AG08396 (cell line): ENCODE results near the gene KNDC1.
"Not testable (repeated sequence)": the region's sequence is repeated elsewhere in the genome, so short reads cannot be mapped to it uniquely, and the experiment has no call there.

Experiments used
- DNase-seq: peaks from one replicate; pipeline ENCODE4 v3.0.0; 2012; ENCODE audit warnings: low spot score, mixed read lengths

KNDC1 gene

DNA sequence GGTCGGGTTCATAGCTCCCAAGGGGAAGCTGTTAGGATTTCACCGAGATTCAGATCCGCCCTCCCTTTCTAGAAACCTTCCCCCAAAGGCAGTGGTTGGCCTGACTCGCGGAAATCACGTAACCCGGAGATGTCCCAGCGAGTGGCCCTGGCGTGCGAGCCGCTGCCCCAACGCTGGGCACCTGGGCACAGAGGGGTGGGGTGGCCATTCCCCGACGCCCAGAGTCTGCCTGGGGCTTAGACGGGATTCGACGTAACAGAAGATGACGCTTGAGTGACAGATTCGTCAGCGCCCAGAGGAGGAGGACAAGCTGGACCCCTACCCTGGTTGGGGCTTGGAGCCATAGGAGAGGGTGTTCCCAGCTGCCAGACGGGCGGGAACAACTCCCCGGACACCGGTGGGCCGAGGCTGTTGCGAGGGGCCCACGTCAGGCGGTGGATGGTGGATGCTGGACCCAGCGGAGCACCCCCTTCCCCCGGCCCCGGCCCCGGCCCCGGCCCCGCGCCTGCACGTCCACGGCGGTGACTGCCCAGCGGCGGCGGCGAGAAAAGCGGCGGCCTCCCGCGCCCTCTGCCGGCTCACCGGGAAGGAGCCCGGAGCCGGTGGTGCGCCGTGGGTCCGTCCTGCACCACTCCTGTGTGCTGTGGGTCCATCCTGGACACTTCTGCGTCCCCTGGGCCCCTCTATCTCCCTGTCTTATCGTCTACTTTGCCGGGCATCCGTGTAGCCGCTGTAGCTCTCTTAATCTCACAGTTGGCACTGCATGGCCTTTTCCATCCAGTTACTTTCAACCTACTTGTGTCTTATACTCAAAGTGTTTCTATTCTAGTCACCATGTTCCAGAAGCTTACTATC is 35.4 kb upstream of the KNDC1 start:
- peak; percentile 76 for DNase-seq

DNA sequence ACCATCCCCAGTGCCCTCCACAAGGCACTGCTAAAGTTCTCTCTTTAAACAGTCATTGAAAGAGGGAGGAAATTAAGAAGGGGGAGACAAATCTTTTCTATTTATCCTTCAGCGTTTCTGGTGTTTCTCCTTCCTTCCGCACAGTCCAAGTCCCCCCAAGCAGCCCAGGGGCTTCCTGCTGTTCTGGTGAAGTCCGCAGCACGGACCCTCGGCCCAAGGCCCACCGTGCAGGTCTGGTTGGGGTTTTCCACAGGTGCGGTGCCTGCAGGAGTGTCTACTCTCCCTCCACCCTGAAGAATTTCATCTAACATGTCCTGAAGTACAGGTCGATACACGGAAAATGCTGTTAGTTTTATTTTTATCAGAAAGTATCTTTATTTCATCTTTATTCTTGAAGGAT is 34.1 kb upstream of the KNDC1 start:
- DNase-seq, result no peak

DNA sequence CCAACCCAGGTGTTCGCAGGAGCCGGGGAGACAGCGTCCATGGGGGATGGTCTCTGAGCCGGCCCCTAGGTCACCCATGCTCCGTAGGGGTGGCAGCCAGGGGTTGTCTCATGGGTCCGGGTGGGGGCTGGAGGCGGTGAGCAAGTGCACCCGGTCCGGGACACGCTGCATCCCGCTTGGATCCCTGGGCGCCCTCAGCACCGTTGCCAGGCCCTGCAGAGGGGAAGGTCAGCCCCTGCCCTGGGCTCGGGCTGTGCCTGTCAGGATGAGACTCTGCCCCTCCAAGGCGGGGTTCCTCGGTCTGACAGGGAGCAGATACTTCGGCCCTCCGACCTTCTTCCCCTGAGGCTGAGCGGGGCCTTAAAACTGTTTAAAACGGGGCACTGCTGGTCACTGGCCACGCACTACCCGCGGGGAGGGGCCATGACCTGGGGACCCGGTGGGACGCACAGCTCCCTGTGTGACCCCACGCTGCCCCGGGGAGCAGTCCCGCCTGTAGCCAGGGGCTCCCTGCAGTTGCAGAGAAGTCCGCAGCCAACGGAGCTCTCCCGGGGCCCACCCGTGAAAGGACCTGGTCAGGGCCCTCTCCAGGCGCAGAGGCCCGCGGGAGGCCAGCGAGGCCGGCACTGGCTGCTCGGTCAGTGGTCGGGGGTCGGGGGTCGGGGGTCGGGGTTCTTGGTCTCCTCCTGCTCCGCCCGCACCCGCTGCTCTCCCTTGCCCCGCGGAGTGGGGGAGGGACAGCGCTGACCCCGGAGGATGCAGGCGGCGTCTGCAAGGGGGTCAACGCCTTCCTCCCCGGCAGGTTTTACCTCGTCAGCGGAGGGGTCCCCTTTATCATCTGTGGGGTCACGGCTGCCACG is 33.4 kb upstream of the KNDC1 start:
- no peak for DNase-seq

DNA sequence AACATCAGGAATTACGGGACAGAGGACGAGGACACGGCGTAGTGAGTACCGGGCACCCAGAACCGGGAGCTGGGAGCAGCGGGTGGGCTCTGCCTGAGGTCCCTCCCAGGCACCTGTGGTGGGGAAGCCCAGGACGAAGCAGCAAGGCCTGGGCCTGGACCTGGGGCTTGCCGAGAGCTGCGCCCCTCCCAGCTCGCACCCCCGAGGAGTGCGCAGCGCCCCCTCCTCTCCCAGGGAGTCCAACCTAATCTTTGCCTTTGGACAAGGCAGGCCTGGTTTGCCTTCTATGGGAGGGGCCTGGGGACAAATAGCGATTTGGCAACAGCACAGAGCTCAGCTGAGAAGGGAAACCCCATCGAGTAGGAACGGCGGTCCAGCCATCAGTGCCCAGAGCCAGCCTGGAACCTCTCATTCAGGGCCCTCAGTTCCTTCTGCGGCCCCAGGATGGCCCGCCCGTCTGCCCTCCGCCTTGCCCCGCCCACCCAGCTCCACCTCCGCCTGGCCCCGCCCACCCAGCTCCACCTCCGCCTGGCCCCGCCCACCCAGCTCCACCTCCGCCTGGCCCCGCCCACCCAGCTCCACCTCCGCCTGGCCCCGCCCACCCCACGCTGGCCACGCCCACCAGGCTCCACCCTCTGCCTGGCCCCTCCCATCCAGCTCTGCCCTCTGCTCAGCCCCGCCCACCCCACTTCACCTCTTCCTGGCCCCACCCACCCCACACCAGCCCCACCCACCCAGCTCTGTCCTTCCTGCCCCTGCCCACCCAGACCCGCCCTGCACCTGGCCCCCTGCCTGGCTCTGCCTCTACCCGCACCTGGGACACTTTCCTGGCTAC is 32.5 kb upstream of the KNDC1 start:
- peak; percentile 70 for DNase-seq

DNA sequence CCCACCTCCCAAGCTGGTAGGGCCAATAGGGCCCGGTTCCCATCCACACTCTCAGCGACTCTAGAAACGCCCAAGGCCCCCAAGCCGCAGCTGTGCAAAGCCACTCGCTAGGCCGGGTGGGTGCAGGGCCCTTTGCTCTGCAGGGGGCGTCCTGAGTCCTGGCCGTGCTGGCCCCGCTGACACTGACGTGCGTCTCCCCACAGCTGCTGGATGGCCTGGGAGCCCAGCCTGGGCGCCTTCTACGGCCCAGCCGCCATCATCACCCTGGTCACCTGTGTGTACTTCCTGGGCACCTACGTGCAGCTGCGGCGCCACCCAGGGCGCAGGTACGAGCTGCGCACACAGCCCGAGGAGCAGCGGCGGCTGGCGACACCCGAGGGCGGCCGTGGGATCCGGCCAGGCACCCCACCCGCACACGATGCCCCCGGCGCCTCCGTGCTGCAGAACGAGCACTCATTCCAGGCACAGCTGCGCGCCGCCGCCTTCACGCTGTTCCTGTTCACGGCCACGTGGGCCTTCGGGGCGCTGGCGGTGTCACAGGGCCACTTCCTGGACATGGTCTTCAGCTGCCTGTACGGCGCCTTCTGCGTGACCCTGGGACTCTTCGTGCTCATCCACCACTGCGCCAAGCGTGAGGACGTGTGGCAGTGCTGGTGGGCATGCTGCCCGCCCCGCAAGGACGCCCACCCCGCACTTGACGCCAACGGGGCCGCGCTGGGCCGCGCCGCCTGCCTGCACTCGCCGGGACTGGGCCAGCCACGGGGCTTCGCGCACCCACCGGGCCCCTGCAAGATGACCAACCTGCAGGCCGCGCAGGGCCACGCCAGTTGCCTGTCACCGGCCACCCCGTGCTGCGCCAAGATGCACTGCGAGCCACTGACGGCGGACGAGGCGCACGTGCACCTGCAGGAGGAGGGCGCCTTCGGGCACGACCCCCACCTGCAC is 31.6 kb upstream of the KNDC1 start:
- DNase-seq, result no peak

- no peak for DNase-seq
Observed at GRCh38 chr10:133129071-133129858, 30.8 kb upstream of the KNDC1 start.

DNA sequence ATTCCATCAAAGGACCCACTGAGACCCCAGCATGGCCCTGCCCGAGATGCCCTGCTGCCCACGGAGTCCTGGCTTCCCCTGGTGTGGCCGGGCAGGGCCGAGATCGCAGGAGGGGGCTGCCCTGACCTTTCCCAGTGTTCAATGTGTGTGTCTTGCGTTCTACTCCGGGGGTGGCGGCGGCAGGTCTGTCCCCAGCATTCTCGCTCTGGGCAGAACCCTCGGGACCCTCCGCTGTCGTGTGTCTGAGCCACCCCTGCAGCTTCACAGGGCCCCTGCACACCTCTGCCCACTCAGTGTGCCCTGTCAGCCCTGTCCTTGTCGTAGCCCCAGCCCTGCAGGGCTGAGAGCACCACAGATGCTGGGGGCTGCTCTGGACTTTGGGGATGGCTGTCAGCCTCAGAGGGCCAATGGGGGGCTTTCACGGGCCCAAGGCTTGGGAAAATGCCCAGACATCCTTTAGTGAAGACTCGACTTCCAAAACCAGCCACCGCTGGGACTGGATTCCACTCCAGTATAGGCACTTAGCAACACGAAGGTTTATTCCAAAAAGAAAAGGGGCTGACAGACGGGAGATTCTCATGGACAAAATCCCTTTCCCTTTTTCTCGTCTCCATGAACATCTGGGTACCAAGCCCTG is 30.0 kb upstream of the KNDC1 start:
- DNase-seq, result no peak

- no peak for DNase-seq
Observed at GRCh38 chr10:133130602-133131001, 29.4 kb upstream of the KNDC1 start.

DNA sequence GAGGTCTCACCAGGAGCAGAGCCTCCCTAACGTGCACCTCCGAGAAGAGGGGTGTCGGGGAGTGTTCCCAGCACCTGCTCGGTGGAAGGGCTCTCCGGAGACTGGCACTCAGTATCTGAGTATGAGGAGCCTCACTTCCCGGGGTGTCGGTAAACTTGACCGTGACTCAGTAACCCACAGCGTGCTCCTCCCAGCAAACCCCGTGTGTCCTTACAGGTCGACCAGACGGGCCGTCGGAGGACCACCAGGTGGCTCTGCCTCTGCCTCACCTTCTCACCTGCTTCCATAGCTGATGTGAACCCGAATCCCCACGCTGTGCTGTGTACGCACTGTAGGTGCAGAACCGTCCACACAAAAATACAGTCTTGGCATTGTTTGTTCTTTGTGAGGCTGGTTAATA is 29.0 kb upstream of the KNDC1 start:
- no peak for DNase-seq

GRCh38 chr10:133131734-133132472 is 28.1 kb upstream of the KNDC1 start:
- DNase-seq, result no peak

- no peak for DNase-seq
Observed at GRCh38 chr10:133132473-133133291, 27.3 kb upstream of the KNDC1 start.

- no peak for DNase-seq
Observed at GRCh38 chr10:133133471-133134231, 26.4 kb upstream of the KNDC1 start.

DNA sequence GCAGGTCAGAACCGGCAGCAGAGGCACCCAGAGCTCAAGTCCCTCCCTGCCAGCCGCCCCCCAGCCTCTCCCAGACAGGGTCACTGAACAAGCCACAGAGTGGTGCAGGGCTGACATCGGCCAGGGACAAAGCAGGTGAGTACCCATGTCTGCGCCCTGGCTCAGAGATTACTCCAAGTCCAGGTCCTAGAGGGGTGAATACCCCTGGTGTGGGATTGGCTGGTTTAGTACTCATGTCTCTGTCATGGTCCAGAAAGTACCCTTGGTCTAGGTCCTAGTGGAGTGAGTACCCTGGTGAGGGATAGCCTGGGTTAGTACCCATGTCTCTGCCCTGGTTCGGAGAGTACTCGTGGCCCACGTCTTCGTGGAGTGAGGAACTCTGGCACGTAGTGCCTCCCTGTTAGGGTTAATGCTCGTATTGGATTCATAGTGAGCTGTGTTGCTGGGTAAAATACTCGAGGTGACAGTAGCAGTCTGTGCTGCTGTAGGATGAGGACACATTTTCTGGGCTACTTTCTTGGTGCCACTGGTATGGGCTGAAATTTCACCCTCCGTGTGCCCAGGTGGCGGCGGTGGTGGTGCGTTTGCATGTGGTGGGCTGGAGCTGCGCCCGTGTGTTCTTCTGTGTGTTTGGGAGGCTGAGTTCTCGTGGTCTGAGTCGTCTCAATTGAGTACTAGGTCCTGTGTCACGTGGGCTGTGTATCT is 25.5 kb upstream of the KNDC1 start:
- no peak for DNase-seq

DNA sequence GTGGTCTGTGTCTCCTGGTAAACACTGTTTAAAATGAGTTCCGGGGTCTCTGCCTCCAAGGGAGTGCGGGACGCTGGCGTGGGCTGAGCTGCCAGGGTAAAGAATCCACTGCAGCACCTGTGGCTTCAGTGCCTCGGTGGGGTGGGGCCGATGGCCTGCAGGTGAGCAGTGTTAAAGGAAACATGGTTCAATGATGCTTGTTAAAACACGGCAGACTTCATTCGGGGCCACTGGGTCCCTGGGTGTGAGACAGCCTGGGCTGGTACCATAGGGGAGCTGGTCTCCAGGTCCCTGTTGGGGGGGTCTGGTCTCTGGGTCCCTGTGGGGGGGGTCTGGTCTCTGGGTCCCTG is 24.9 kb upstream of the KNDC1 start:
- DNase-seq, result no peak

DNA sequence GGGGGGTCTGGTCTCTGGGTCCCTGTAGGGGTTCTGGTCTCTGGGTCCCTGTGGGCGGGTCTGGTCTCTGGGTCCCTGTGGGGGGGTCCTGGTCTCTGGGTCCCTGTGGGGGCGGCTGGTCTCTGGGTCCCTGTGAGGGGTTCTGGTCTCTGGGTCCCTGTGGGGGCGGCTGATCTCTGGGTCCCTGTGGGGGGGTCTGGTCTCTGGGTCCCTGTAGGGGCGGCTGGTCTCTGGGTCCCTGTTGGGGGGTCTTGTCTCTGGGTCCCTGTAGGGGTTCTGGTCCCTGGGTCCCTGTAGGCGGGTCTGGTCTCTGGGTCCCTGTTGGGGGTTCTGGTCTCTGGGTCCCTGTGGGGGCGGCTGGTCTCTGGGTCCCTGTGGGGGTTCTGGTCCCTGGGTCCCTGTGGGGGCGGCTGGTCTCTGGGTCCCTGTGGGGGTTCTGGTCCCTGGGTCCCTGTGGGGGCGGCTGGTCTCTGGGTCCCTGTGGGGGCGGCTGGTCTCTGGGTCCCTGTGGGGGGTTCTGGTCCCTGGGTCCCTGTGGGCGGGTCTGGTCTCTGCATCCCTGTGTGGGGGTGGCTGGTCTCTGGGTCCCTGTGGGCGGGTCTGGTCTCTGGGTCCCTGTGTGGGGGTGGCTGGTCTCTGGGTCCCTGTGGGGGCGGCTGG is 22.4 kb upstream of the KNDC1 start:
- not testable (repeated sequence) for DNase-seq

- DNase-seq, result no peak
Observed at GRCh38 chr10:133139551-133140065, 20.4 kb upstream of the KNDC1 start.
